GM12891 (cell line): ENCODE data around the gene HTR2C.

Experiments
- DNase-seq: peaks from one replicate; pipeline ENCODE4 v3.0.0; 2011; ENCODE audit warnings: low spot score; ENCODE audit not compliant: insufficient read length
- FAIRE-seq: peaks from 2 replicates; lab custom pipeline; 2011; peaks lifted over from hg19 to GRCh38; lab: Jason Lieb, UNC
- PAX5 ChIP-seq: IDR thresholded peaks from 2 replicates; pipeline ENCODE4 v1.6.1; 2011; ENCODE audit warnings: low read length, moderate library complexity, mild to moderate bottlenecking; ENCODE audit not compliant: insufficient read depth, severe bottlenecking
- POLR2A ChIP-seq: IDR thresholded peaks from 2 replicates; pipeline ENCODE4 v1.6.1; 2011; ENCODE audit warnings: low read depth, low read length, control low read depth
- POLR2AphosphoS5 ChIP-seq: IDR thresholded peaks from 2 replicates; pipeline ENCODE4 v1.6.1; 2011; ENCODE audit warnings: low read depth, low read length, control low read depth
- POU2F2 ChIP-seq: IDR thresholded peaks from 2 replicates; pipeline ENCODE4 v1.6.1; 2011; ENCODE audit warnings: low read depth, mild to moderate bottlenecking, control low read depth, low read length, moderate library complexity
- SPI1 ChIP-seq: IDR thresholded peaks from 2 replicates; pipeline ENCODE4 v1.6.1; 2011; ENCODE audit warnings: low read depth, low read length, control low read depth
- TAF1 ChIP-seq: IDR thresholded peaks from 2 replicates; pipeline ENCODE4 v1.6.1; 2011; ENCODE audit warnings: low read depth, low read length, control low read depth

The HTR2C gene

DNA sequence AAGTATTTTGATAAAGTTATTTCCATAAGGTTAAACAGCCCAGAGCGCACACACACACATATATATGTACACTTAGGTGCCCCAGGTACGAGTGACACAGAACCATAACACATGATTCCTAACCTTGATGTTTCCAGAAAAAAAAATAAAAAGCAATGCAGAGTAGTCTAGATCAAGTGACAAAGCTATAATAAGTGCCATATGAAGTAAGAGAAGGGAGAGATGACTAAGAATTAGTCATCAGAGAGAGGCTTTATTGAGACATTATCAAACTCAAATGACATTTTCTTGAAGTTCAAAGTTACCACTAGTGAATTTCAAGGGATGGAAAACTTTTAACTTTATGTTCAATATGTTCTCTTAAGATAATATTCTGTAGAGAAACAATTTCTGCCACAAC is 215.0 kb downstream of the HTR2C start:
- DNase-seq, result no peak
- TF ChIP-seq POLR2AphosphoS5 (no peak), POLR2A (no peak), TAF1 (no peak), SPI1 (no peak), POU2F2 (no peak), PAX5 (no peak)
- FAIRE-seq, result no peak

DNA sequence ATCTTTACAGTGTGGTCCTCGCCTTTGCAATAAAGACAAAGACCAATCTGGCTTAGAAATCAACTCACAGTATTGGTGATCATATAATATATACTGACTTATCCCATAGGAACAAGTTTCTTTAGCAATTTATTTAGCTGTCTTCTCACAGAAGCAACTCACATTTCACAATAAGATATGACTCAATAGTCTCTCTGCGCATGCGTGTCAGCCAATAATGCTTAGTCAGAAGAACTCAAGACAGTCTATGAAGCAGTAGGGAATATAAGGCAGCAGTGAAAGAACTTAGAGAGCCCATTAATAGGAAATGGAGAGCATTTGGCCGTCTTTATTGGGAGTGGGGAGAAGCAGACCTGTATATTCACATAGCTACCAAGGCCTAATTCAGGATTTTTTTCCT is 216.8 kb downstream of the HTR2C start:
- no peak for TF ChIP-seq SPI1
- TF ChIP-seq TAF1, result no peak
- no peak for TF ChIP-seq POLR2AphosphoS5
- TF ChIP-seq POU2F2, result no peak
- TF ChIP-seq POLR2A, result no peak
- TF ChIP-seq PAX5, result no peak
- DNase-seq (no peak), FAIRE-seq (no peak)

DNA sequence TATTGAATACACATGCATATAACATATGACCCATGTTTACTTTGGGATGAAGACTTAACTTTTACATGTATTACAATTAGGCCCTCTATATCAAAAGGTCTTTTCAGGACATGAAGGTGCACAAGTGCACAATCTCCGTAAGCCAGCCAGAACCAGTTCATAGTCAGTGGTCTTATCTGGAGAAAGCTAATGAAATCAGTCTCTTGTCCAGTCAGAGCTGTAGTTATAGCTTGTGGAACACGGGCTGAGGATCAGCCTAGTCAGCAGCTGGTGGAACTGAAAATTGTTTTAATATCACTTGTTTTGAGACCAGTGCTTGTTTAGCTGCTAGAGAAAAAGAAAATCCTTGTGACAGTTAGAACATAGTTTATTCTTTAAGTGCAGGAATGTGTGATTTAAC is 235.6 kb downstream of the HTR2C start:
- no peak for TF ChIP-seq TAF1
- no peak for TF ChIP-seq SPI1
- no peak for TF ChIP-seq PAX5
- DNase-seq (no peak), FAIRE-seq (no peak)

DNA sequence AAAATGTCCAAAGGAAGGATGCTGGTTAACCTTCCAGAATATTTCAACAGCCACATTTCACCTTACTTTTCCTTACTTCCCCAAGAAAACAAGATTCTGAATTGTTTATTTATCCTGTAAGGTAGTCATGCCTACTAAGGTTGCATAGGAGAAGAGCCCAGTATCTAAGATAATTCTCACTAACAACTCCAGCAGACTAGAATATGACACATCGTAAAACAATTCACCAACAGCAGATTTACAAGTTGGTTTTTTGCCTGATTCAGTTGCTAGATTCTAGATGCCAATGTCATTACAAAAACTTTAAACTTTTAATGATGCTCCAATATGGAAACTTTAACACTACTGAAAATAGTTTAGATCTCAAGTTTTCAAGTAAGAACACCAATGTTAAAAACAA is 257.2 kb downstream of the HTR2C start:
- no peak for DNase-seq
- TF ChIP-seq POLR2A, result no peak
- TF ChIP-seq PAX5, result no peak
- no peak for TF ChIP-seq SPI1
- TF ChIP-seq POLR2AphosphoS5, result no peak
- TF ChIP-seq TAF1, result no peak
- no peak for TF ChIP-seq POU2F2
- no peak for FAIRE-seq

DNA sequence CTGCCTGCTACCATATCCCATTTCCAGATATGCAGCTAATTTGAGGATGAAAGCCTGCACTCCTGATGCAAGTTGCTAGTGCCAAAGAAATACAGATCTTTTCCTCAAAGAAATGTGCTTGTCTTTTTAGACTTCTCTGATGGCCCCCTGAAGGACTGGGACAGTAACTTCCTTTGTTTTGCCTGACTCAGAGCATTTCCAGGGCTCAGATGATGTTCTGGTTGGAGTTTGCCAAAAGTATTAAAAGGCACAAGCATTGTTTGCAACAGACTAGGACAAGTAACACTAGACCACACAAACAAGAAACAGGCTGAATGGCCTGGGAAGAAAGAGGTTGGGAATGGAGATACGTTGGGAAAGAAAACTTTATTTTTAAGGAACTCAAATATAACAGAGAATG is 258.3 kb downstream of the HTR2C start:
- no peak for FAIRE-seq
- DNase-seq, result no peak
- no peak for TF ChIP-seq SPI1
- no peak for TF ChIP-seq POLR2AphosphoS5
- TF ChIP-seq TAF1, result no peak
- TF ChIP-seq POLR2A, result no peak
- no peak for TF ChIP-seq POU2F2
- no peak for TF ChIP-seq PAX5

DNA sequence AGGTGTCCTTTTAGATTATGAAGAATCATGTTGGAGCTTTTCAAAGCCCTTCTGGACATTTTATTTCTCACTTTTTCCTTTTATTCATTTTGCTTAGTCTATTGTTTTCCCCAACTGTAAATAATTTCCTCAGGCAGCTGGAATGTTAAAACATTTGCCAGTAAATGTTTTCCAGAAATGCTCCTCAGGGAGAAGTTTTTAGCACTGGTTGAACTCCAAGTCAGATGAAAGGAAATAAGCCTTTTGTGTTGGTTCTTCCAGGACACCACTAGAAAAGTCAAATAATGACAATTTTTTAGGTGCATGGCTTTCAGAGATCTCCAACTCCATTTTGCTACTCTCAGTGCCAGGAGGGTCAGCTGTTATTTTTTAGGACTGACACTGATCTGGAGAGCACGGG is 305.6 kb downstream of the HTR2C start:
- TF ChIP-seq POU2F2 (no peak), POLR2A (no peak), PAX5 (no peak), POLR2AphosphoS5 (no peak), SPI1 (no peak), TAF1 (no peak)
- DNase-seq (no peak), FAIRE-seq (no peak)

DNA sequence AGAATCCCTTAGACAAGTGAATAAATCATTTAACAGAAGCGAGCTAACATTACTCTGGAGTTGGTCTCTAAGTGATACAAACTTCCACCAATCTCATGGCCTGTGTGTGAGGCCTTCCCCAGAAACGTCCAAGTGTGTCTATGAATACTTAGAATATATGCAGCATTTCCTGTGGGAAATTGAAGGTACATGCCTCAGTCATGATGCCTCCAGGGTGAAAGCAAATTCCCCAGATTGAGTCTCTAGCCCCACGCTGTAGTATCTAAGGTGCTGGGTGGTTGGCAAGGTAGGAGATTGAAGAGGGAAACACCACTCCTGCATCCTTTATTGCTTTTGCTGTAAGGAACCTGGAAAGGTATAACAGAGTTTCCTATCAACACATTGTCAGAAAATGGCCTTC is 319.7 kb downstream of the HTR2C start:
- no peak for TF ChIP-seq POLR2A
- no peak for TF ChIP-seq PAX5
- no peak for TF ChIP-seq POLR2AphosphoS5
- TF ChIP-seq TAF1, result no peak
- no peak for TF ChIP-seq SPI1
- TF ChIP-seq POU2F2, result no peak
- no peak for FAIRE-seq
- DNase-seq, result no peak

DNA sequence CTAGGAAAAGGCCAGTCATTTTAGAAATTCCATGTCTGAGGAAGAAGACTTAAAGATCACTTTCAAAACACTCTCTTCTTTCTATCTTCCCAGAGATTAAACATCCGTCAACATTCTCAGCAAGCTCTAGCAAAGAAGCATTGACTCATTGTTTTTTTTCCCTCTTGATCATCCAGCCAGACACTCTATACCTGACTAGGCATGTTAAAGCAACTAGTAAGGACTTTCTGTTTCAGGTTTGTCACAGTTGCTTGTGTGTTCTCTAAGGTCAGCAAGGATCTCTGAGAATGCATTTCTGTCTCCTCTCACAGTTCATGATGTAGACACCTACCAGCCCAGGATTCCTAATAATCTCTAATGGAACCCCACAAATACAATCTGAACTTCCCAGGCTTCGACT is 321.4 kb downstream of the HTR2C start:
- no peak for DNase-seq
- no peak for TF ChIP-seq POLR2AphosphoS5
- TF ChIP-seq PAX5, result no peak
- TF ChIP-seq POLR2A, result no peak
- no peak for TF ChIP-seq TAF1
- TF ChIP-seq POU2F2, result no peak
- TF ChIP-seq SPI1, result no peak
- FAIRE-seq, result no peak

DNA sequence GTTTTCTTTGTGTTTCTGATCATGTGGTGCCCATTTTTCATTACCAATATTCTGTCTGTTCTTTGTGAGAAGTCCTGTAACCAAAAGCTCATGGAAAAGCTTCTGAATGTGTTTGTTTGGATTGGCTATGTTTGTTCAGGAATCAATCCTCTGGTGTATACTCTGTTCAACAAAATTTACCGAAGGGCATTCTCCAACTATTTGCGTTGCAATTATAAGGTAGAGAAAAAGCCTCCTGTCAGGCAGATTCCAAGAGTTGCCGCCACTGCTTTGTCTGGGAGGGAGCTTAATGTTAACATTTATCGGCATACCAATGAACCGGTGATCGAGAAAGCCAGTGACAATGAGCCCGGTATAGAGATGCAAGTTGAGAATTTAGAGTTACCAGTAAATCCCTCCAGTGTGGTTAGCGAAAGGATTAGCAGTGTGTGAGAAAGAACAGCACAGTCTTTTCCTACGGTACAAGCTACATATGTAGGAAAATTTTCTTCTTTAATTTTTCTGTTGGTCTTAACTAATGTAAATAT is 323.2 kb downstream of the HTR2C start:
- DNase-seq, result no peak
- no peak for FAIRE-seq
- TF ChIP-seq TAF1 (no peak), POLR2AphosphoS5 (no peak), PAX5 (no peak), POU2F2 (no peak), POLR2A (no peak), SPI1 (no peak)

DNA sequence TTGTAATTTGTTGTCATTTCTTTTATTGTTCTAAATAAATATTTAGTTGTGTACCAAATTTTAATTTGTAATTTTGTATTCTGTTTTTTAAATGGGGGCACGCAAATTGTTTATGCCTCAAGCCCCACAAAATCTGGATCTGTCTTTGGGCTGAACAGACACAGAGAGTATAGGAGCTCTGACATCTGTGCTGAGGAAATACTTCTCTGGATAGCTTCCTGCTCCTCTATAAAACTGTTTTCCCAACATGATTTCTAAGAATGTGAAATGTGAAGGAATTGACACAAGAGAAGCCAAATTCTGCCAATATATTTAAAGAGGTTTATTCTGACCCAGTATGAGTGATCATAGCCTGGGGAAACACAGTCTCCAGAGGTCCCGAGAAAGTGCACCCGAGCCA is 340.5 kb downstream of the HTR2C start:
- FAIRE-seq (no peak), DNase-seq (no peak)
- no peak for TF ChIP-seq POLR2A
- no peak for TF ChIP-seq POLR2AphosphoS5
- TF ChIP-seq PAX5, result no peak
- no peak for TF ChIP-seq POU2F2
- TF ChIP-seq TAF1, result no peak
- no peak for TF ChIP-seq SPI1

DNA sequence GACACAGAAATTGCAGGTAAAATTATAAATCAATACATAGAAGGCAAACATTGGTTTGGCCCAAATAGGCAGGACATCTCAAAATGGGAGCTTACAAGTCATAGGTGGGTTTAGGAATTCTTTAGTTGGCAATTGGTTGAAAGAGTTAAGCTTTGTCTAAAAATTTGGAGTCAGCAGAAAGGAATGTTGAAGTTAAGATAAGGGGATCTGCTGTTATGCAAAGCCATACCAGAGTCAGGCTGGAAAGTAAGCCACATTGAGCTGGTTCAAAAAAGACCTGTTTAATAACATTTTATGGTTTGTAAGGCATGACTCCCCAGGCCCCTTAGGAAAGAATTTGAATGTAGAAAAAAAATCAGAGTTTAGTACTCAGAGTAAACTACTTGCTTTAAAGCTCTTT is 341.0 kb downstream of the HTR2C start:
- no peak for TF ChIP-seq POU2F2
- TF ChIP-seq SPI1, result no peak
- no peak for TF ChIP-seq POLR2A
- TF ChIP-seq POLR2AphosphoS5, result no peak
- TF ChIP-seq PAX5, result no peak
- TF ChIP-seq TAF1, result no peak
- DNase-seq (no peak), FAIRE-seq (no peak)
